Esophagus muscularis mucosa (tissue), 4 donors: Measurements from ENCODE around the gene ABI1. TPM values are rescaled to one million over a fixed set of nuclear protein-coding genes. Genes with fewer than 3 reads are reported as not detected.

Source experiments
- DNase-seq: peaks from one replicate; pipeline ENCODE4 v3.0.0-alpha.2; 2017; ENCODE audit errors: extremely low spot score
- H3K27ac ChIP-seq, 4 donors: fragments of 200-600 bp; sonication (generic); replicated peaks in 1 of 4; 1 replicate in 3 of 4; 2 replicates in 1 of 4; pipeline ENCODE4 v1.5.1; 2016 to 2019; ENCODE audit warnings: mild to moderate bottlenecking in 1 of 4
- H3K27me3 ChIP-seq, 4 donors: fragments of 200-600 bp; sonication (generic); one replicate each; pipeline versions ENCODE4 v1.5.1 to v1.6.0; 2016 to 2019
- H3K36me3 ChIP-seq, 4 donors: fragments of 200-600 bp; sonication (generic); one replicate each; pipeline ENCODE4 v1.5.1; 2016 to 2019
- H3K4me1 ChIP-seq, 4 donors: fragments of 200-600 bp; sonication (generic); one replicate each; pipeline ENCODE4 v1.5.1; 2016 to 2019
- H3K4me3 ChIP-seq, 4 donors: fragments of 200-600 bp; sonication (generic); 1 replicate in 2 of 4; 2 replicates in 2 of 4; pipeline ENCODE4 v1.5.1; 2016 to 2019; ENCODE audit warnings: mild to moderate bottlenecking in 4 of 4, moderate library complexity in 1 of 4
- H3K9me3 ChIP-seq, 4 donors: fragments of 200-600 bp; sonication (generic); 1 replicate in 3 of 4; 2 replicates in 1 of 4; pipeline ENCODE4 v1.5.1; 2016 to 2019
- EP300 ChIP-seq: sonication (generic); formaldehyde crosslinking; IDR thresholded peaks from one replicate; pipeline ENCODE4 v1.6.1; 2017; ENCODE audit warnings: antibody characterized with exemption
- POLR2A ChIP-seq: fragments of 450-650 bp; IDR thresholded peaks from one replicate; pipeline ENCODE4 v1.6.1; 2017; ENCODE audit warnings: antibody characterized with exemption, moderate library complexity, mild to moderate bottlenecking, low read depth
- POLR2AphosphoS5 ChIP-seq, 2 donors: sonication (generic); formaldehyde crosslinking; IDR thresholded peaks; one replicate each; pipeline ENCODE4 v1.6.1; 2017; ENCODE audit warnings: antibody characterized with exemption in 2 of 2
- WGBS: methylation state at CpG from one replicate; pipeline ENCODE4 v1.1.5; 2018; 5-methylcytosine and 5-hydroxymethylcytosine counted together
- intact Hi-C: fragments of 100-400 bp; cut with DNase I; formaldehyde crosslinking; loops from one replicate; pipeline ENCODE4 v1.15.1; 2023
- total RNA-seq, 4 donors: library from RNA; depleted of rRNA; stranded (reverse); fragments of >200 nt; gene quantifications; one replicate each; pipeline versions ENCODE4 v1.1.0 to v1.2.1, GENCODE V29; 2016
- TF ChIP-seq, protein P1 (sequence below), 3 experiments: fragments of 200-600 bp in 2 of 3; fragments of 450-650 bp in 1 of 3; sonication (generic) in 2 of 3; IDR thresholded peaks; one replicate each; pipeline ENCODE4 v1.5.1; 2017 to 2019; ENCODE audit warnings: antibody characterized with exemption in 3 of 3, mild to moderate bottlenecking in 2 of 3, moderate library complexity in 1 of 3

ABI1 gene
- total RNA-seq, 4 donors from 2014 or later: 37.4 to 57.7 (median 43.5) TPM

DNA sequence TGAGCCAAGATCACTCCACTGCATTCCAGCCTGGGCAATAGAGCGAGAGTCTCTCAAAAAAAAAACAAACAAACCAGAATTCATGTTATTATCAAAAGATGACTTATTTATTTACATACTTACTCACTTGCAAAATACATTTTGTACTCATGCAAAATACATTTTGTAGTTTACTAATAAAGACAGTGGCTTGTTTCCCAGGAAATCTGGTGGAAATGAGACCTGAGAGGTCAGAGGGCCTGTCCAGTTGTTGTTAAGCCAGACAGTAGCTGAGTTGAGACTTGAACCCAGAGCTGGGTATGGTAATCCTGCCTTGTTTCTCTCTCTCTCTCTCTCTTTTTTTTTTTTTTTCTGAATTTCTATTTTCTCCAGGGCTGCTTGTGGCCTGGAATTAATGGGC is 133.8 kb downstream of the ABI1 start:
- Histone ChIP-seq H3K4me1 (no peaks in the 10 kb centered on the region), H3K4me3 (no peak overlapping the region), H3K36me3 (peaks cover 5 to 72% (median 46%) of the 10 kb centered on the region in 4 donors), H3K27me3 (no peaks in the 10 kb centered on the region), H3K9me3 (no peaks in the 10 kb centered on the region), H3K27ac (no peak overlapping the region)
- DNase-seq: no peak
- TF ChIP-seq POLR2AphosphoS5 (IDR thresholded peaks at IDR 0.05): no peak
- TF ChIP-seq EP300: no peak
- no peak for TF ChIP-seq POLR2A
- TF ChIP-seq, protein P1, sequence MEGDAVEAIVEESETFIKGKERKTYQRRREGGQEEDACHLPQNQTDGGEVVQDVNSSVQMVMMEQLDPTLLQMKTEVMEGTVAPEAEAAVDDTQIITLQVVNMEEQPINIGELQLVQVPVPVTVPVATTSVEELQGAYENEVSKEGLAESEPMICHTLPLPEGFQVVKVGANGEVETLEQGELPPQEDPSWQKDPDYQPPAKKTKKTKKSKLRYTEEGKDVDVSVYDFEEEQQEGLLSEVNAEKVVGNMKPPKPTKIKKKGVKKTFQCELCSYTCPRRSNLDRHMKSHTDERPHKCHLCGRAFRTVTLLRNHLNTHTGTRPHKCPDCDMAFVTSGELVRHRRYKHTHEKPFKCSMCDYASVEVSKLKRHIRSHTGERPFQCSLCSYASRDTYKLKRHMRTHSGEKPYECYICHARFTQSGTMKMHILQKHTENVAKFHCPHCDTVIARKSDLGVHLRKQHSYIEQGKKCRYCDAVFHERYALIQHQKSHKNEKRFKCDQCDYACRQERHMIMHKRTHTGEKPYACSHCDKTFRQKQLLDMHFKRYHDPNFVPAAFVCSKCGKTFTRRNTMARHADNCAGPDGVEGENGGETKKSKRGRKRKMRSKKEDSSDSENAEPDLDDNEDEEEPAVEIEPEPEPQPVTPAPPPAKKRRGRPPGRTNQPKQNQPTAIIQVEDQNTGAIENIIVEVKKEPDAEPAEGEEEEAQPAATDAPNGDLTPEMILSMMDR (IDR thresholded peaks at IDR 0.05): no peak
- WGBS: 100% methylated on average over 1 of the region's 1 CpG
- intact Hi-C loops: loop anchor here (2.0 to 5.0 kb wide), 2 partner anchors 135 to 156 kb away; partner anchors contain the start of gene ABI1

DNA sequence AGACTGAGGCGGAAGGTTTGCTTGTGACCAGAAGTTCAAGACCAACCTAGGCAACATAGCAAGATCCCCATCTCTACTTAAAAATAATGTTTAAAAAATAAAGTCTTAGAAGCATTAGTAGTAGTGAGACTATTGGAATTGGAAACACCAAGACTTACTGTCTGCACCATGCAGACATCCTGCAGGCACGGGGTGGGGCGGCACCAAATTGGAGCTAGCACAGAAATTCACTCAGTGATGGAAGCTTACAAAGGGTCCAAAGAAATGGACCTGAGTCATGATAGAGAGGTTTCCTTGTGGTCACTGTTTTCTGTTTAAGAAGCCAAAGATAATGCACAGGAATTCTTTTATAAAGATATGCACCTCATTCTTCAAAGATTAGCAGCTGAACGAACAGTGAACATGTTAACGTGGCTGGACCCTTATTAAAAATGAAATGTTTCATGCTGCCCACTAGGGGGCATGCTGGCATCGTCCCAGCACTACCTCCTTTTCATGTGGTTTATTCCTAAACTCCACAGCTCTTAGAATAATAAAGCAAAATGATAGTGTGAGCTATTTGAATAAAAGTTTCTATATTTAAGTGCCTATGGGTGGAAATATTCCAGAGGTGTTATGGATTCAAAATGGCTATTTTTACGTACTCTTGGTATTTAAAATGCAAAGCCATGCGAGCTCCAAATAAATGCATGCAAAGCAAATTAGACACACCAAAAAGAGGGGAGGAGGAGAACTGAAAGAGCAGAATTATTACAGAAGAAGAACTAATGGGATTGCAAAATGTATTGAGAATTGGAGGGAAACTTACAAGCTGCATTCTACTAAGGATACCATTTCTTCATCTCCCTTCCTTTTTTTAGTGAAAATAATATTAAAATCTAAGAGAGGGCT is 134.7 kb downstream of the ABI1 start:
- peaks cover 5 to 71% (median 46%) of the 10 kb centered on the region in 4 donors for H3K36me3 ChIP-seq
- H3K4me3 ChIP-seq: no peak overlapping the region
- H3K27ac ChIP-seq: no peak overlapping the region
- intact Hi-C loops: loop anchor here (2.0 to 5.0 kb wide), 2 partner anchors 136 to 157 kb away; partner anchors contain the start of gene ABI1
- no peaks in the 10 kb centered on the region for H3K27me3 ChIP-seq
- WGBS: 57% methylated on average over 8 of the region's 8 CpGs
- no peaks in the 10 kb centered on the region for H3K9me3 ChIP-seq
- DNase-seq: no peak
- no peak for TF ChIP-seq EP300
- TF ChIP-seq POLR2AphosphoS5 (IDR thresholded peaks at IDR 0.05): no peak
- TF ChIP-seq, protein P1 (IDR thresholded peaks at IDR 0.05): peak; percentile 69 to 75 (median 71)
- no peaks in the 10 kb centered on the region for H3K4me1 ChIP-seq

DNA sequence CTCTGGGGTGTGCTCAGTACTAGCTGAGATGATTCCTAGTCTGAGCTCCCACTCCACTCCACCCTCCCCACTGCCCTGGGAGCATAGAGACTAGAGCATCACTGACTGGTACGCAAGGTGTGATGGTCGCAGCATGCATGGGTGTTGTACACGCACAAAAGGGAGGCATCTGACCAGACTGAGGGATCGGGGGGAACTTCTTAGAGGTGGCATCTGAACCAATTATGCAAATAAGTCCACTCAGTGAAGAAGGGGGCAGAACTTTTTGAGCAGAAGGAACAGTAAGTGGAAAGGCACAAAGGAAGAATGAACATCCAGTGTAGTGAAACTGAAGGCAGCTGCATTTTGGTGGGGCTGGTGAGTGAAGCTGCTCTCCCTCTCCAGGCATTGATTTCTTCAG is 137.7 kb downstream of the ABI1 start:
- Histone ChIP-seq H3K27me3 (no peaks in the 10 kb centered on the region), H3K4me3 (no peak overlapping the region), H3K4me1 (no peaks in the 10 kb centered on the region), H3K27ac (no peak overlapping the region), H3K9me3 (no peaks in the 10 kb centered on the region), H3K36me3 (peaks cover 5 to 74% (median 42%) of the 10 kb centered on the region in 4 donors)
- WGBS: 96% methylated on average over 4 of the region's 4 CpGs
- no peak for DNase-seq
- intact Hi-C loops: no loop called here
- TF ChIP-seq POLR2AphosphoS5 (IDR thresholded peaks at IDR 0.05) (no peak), EP300 (no peak), POLR2A (no peak)
- TF ChIP-seq, protein P1 (IDR thresholded peaks at IDR 0.05): no peak

DNA sequence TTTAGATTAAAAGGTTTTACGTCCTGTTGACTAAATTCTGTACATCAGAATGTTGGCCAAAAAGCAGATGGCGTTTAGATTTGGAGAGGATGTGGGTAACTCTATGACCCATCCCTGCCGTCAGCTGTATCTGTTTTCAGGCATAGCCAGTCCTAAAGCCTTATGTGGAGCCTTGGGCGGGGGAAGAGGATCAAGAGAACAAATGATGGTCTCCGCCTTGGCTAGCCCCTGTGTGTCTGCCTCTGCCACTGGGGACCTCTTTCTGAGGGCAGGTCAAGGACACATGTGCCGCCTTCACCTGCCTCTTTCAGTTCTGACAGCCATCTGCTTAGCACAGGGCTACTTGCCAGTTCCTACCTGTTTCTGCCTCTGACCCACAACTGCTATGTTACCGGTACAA is 139.2 kb downstream of the ABI1 start:
- Histone ChIP-seq H3K9me3 (no peaks in the 10 kb centered on the region), H3K4me3 (no peak overlapping the region), H3K27ac (no peak overlapping the region), H3K36me3 (peaks cover 5 to 80% (median 34%) of the 10 kb centered on the region in 4 donors), H3K4me1 (no peaks in the 10 kb centered on the region), H3K27me3 (no peaks in the 10 kb centered on the region)
- 96% methylated on average over 7 of the region's 7 CpGs for WGBS
- intact Hi-C loops: no loop called here
- TF ChIP-seq POLR2AphosphoS5 (IDR thresholded peaks at IDR 0.05) (no peak), EP300 (no peak), POLR2A (no peak)
- TF ChIP-seq, protein P1 (IDR thresholded peaks at IDR 0.05): no peak
- DNase-seq: no peak
